Spleen (tissue), 11 donors: ENCODE measurements around the gene LPIN3. TPM values are rescaled to one million over a fixed set of nuclear protein-coding genes. Genes with fewer than 3 reads are reported as not detected.
A peak's percentile ranks its signal among the peaks of the same experiment; 100 is the strongest.

Experiments
- DNase-seq: peaks from one replicate; pipeline ENCODE4 v3.0.0-alpha.2; 2020
- H3K27ac ChIP-seq, 8 donors: fragments of 200-600 bp; sonication (generic) in 7 of 8; 1 replicate in 4 of 8; 2 replicates in 4 of 8; pipeline versions ENCODE4 v1.5.0 to v1.8.0; 2016 to 2021; ENCODE audit warnings: inconsistent platforms in 4 of 8, mild to moderate bottlenecking in 4 of 8, moderate library complexity in 1 of 8
- H3K27me3 ChIP-seq, 7 donors: fragments of 200-600 bp; sonication (generic) in 6 of 7; replicated peaks in 1 of 7; 1 replicate in 4 of 7; 2 replicates in 3 of 7; pipeline versions ENCODE4 v1.5.0 to v1.8.0; 2016 to 2021; ENCODE audit warnings: inconsistent platforms in 3 of 7, mild to moderate bottlenecking in 1 of 7
- H3K36me3 ChIP-seq, 6 donors: fragments of 200-600 bp; sonication (generic) in 5 of 6; 1 replicate in 4 of 6; 2 replicates in 2 of 6; pipeline versions ENCODE4 v1.5.0 to v1.8.0; 2016 to 2021; ENCODE audit warnings: inconsistent platforms in 2 of 6
- H3K4me1 ChIP-seq, 6 donors: fragments of 200-600 bp; sonication (generic) in 5 of 6; 1 replicate in 3 of 6; 2 replicates in 3 of 6; pipeline versions ENCODE4 v1.5.0 to v1.8.0; 2016 to 2021; ENCODE audit warnings: inconsistent platforms in 3 of 6
- H3K4me3 ChIP-seq, 8 donors: fragments of 200-600 bp; sonication (generic) in 7 of 8; 1 replicate in 4 of 8; 2 replicates in 4 of 8; pipeline versions ENCODE4 v1.5.0 to v1.8.0; 2016 to 2021; ENCODE audit warnings: inconsistent platforms in 4 of 8, mild to moderate bottlenecking in 4 of 8, moderate library complexity in 2 of 8
- H3K9me3 ChIP-seq, 8 donors: fragments of 200-600 bp; sonication (generic) in 7 of 8; 1 replicate in 4 of 8; 2 replicates in 4 of 8; pipeline versions ENCODE4 v1.5.0 to v1.8.0; 2016 to 2021; ENCODE audit warnings: inconsistent platforms in 4 of 8
- POLR2A ChIP-seq, 3 donors: fragments of 450-650 bp; IDR thresholded peaks; one replicate each; pipeline ENCODE4 v1.5.1; 2017; ENCODE audit warnings: antibody characterized with exemption in 3 of 3, mild to moderate bottlenecking in 1 of 3
- POLR2AphosphoS5 ChIP-seq, 3 donors: sonication (generic); formaldehyde crosslinking; IDR thresholded peaks; one replicate each; pipeline ENCODE4 v1.5.1; 2017; ENCODE audit warnings: antibody characterized with exemption in 3 of 3
- WGBS, 5 donors: extraction: QIAGEN DNeasy Blood & Tissue Kit in 3 of 5; methylation state at CpG; one replicate each; pipeline versions ENCODE4 v1.1.5 to v1.1.7; 2013 to 2018; 5-methylcytosine and 5-hydroxymethylcytosine counted together
- intact Hi-C: fragments of 100-400 bp; cut with DNase I; formaldehyde crosslinking; loops from one replicate; pipeline ENCODE4 v1.15.0; 2023; ENCODE audit warnings: low total_unique reads
- polyA plus RNA-seq, 3 donors: library from polyadenylated mRNA; stranded (reverse); fragments of 200-250 nt; gene quantifications; one replicate each; pipeline ENCODE4 v1.2.1, GENCODE V29; 2013
- total RNA-seq, 7 donors: library from RNA; depleted of rRNA in 3 of 7; stranded (reverse); fragments of >200 nt in 3 of 7; fragmentation: NEBNext Ultra II Directional in 4 of 7; extraction: Animal tissue kit (Norgen Biotek cat#: 25700) in 4 of 7; gene quantifications; one replicate each; pipeline versions ENCODE4 v1.1.0 to v1.2.1, GENCODE V29; 2016 to 2021
- TF ChIP-seq, protein P1 (sequence below), 11 experiments: fragments of 200-600 bp in 7 of 11; fragments of 450-650 bp in 4 of 11; sonication (generic) in 4 of 11; IDR thresholded peaks in 8 of 11; conservative IDR thresholded peaks in 3 of 11; 1 replicate in 7 of 11; 2 replicates in 4 of 11; pipeline versions ENCODE4 v1.4.0 to v1.8.0; 2016 to 2021; ENCODE audit warnings: antibody characterized with exemption in 11 of 11, inconsistent platforms in 4 of 11, mild to moderate bottlenecking in 1 of 11
- donor health status: healthy with polysubstance abuse.
- donor health status: DM: no; HTN: no; CAD: no; lungs with moderate emphysema.
- donor health status: DM: no; HTN: no; CAD: no.
- donor health status: Bipolar disorder and iron deficiency.
- donor health status: healthy.
- donor health status: DM: no; HTN: no; CAD: no.
- donor health status: DM: yes; HTN: yes; CAD: no.

Gene LPIN3
- total and polyA plus RNA-seq, 10 donors = 2.5 to 9.6 (median 4.4) TPM

DNA sequence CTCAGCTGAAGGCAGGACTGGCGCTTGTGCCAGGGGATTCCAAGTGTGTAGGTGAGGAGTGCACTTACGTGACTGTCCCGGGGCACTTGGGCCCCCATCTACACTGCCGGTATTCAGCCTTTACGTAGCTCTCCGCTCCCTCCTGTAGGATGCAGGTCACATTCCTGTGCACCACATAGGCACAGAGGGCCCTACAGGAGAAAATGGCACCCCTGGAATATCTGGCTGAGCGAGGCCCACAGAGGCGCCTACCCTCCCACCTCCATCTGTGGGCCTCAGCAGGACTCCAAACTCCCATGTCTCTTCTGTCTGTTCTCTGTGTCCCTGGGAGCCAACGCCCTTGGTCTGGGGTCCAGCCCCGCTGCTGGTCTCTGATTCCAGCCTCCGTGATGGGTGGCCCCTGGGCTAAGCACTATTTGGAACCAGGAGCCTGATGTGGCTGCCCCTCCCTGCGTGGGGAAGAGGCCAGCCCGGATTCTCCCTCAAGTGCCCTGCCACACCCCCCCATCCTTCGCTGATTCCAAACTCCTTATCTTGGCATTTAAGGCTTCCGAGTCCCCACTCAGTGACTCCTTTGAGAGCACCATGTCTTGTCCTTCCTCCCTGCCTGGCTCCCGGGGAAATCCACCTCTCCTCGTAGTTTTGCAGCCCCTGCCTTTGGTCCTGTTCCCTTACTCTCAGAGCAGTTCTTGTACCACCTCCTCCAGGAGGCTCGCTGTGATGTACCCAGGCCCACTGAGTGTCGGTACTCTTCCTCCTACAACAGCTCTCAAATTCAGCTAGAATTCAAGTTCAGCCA lies 24.5 kb downstream of the LPIN3 start:
- WGBS, 5 donors = 80 to 83% (median 83%) methylated on average over 18 to 19 of the region's 19 CpGs
- Histone ChIP-seq H3K9me3 (no peaks in the 10 kb centered on the region), H3K4me1 (peaks cover 0 to 17% (median 9%) of the 10 kb centered on the region in 6 donors), H3K4me3 (no peak overlapping the region), H3K27ac (no peak overlapping the region), H3K36me3 (no peaks in the 10 kb centered on the region), H3K27me3 (peaks cover 0 to 68% (median 42%) of the 10 kb centered on the region in 7 donors)
- TF ChIP-seq, protein P1, sequence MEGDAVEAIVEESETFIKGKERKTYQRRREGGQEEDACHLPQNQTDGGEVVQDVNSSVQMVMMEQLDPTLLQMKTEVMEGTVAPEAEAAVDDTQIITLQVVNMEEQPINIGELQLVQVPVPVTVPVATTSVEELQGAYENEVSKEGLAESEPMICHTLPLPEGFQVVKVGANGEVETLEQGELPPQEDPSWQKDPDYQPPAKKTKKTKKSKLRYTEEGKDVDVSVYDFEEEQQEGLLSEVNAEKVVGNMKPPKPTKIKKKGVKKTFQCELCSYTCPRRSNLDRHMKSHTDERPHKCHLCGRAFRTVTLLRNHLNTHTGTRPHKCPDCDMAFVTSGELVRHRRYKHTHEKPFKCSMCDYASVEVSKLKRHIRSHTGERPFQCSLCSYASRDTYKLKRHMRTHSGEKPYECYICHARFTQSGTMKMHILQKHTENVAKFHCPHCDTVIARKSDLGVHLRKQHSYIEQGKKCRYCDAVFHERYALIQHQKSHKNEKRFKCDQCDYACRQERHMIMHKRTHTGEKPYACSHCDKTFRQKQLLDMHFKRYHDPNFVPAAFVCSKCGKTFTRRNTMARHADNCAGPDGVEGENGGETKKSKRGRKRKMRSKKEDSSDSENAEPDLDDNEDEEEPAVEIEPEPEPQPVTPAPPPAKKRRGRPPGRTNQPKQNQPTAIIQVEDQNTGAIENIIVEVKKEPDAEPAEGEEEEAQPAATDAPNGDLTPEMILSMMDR (IDR thresholded peaks at IDR 0.05 in 8 of 11, conservative IDR thresholded peaks at IDR 0.05 in 3 of 11) = no peak
- TF ChIP-seq POLR2AphosphoS5 (IDR thresholded peaks at IDR 0.05) = no peak
- TF ChIP-seq POLR2A (IDR thresholded peaks at IDR 0.05) = no peak
- intact Hi-C loops = no loop called here
- no peak for DNase-seq

DNA sequence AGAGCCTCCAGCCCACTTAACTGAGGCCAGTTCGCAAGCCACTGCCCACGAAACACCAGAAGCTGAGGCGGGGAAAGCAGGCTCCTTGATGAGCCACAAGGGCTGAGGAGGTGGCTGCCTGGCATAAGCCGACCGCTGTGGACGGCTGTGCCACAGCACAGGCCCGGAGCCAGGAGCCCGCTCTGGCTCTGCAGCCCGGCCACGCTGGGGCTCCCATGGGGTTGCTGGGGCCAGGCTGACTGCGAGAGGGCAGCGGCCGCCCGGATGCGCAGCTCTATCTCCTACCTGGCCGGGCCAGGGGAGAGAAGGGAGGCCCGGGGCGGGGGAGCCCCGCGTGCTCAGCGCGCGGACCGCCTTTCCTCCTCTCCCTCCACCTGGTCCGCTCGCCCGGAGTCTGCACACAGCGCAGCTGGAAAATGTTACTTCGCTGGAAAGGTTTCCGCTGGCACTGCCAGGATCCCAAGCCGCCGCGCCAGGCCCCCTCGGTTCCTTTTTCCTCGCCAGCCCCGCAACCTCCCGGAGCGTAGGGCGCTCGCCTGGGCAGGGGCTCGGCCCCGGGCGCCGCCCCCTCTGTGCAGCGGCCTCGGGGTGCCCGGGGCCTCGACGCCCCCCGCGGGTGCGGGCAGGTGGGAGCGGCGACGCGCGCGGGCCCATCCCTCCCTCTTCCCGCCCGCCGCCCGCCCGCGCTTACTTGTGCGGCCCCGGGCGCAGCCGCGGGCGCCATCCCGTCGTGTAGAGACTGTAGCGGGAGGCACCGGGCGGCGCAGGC lies 25.3 kb downstream of the LPIN3 start:
- WGBS, 5 donors = 6 to 9% (median 7%) methylated on average over 20 to 76 of the region's 76 CpGs
- intact Hi-C loops = no loop called here

DNA sequence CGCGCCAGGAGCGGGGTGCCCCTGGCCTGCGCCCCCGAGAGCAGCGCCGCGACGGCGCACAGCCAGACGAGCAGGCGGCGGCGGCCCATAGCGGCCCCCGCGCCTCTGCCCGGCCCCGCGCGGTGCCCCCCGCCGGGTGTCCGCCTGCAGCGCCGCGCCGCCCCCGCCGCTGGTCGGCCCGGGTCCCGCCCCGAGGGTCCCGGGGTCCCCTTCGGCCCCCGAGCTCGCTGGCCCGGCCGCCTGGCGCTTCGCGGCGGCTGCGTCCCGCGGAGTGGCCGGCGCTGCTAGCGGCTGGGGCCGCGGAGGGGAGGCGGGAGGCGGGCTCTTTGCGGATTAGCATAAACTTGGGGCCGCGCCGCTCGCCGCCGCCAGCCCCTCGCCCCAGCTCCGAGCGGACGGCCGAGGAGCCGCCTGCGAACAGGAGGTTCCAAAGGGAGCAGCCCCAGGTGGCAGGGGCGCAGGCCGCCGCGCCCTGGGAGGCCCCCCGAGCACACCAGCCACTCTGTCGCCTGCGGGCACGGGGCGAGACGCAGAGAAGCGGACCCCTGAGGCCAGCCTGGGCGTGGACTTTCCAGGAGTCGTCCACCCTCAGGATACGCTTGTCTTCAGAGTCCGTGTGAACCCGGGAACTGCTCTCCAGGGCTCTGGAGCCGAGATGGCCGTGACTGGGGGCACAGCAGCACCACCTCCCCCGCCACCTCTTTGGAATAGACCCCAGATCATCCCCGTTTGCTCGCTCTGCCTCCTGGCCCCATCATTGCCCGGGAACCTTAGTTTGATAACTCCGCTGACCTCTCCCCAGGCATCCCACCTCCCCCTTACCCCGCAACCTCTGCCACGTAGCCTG lies 26.1 kb downstream of the LPIN3 start, which contains the start of gene EMILIN3:
Gene EMILIN3, minus strand, starts transcription at position 273 of the 847 bp plus-strand sequence. Its CDS starts 184 bp downstream, at position 89.
- peak within 1 kb of the TSS in 4 of 8 donors; percentile 6 to 53 (median 12) for H3K4me3 ChIP-seq
- TF ChIP-seq, protein P1 (IDR thresholded peaks at IDR 0.05 in 8 of 11, conservative IDR thresholded peaks at IDR 0.05 in 3 of 11) = no peak
- TF ChIP-seq POLR2A (IDR thresholded peaks at IDR 0.05) = no peak
- TF ChIP-seq POLR2AphosphoS5 (IDR thresholded peaks at IDR 0.05) = no peak
- H3K27ac ChIP-seq = no peak within 1 kb of the TSS
- peaks cover 0 to 17% (median 9%) of the 10 kb centered on the region in 6 donors for H3K4me1 ChIP-seq
- intact Hi-C loops = no loop called here
- peaks cover 0 to 72% (median 42%) of the 10 kb centered on the region in 7 donors for H3K27me3 ChIP-seq
- WGBS, 5 donors = 5 to 22% (median 9%) methylated on average over 10 to 93 of the region's 93 CpGs
- H3K36me3 ChIP-seq = no peaks in the 10 kb centered on the region
- H3K9me3 ChIP-seq = peaks cover 0 to 16% (median 12%) of the 10 kb centered on the region in 8 donors
- no peak for DNase-seq

More for the DNA sequence above, 25.3 kb downstream of the LPIN3 start:
- Histone ChIP-seq H3K4me3 (peak overlapping the region in 3 of 8 donors; percentile 6 to 53 (median 13)), H3K27ac (no peak overlapping the region), H3K4me1 (peaks cover 0 to 17% (median 9%) of the 10 kb centered on the region in 6 donors), H3K36me3 (no peaks in the 10 kb centered on the region), H3K27me3 (peaks cover 0 to 72% (median 42%) of the 10 kb centered on the region in 7 donors), H3K9me3 (peaks cover 0 to 7% (median 4%) of the 10 kb centered on the region in 8 donors)
- no peak for DNase-seq
- TF ChIP-seq POLR2AphosphoS5 (IDR thresholded peaks at IDR 0.05) (no peak), POLR2A (IDR thresholded peaks at IDR 0.05) (no peak)
- TF ChIP-seq, protein P1 (IDR thresholded peaks at IDR 0.05 in 8 of 11, conservative IDR thresholded peaks at IDR 0.05 in 3 of 11) = no peak
